CD8-positive, alpha-beta memory T cell (primary cell): ENCODE data around the gene ARL8A. TPM values are rescaled to one million over a fixed set of nuclear protein-coding genes. Genes with fewer than 3 reads are reported as not detected.

Experiments used
- CTCF ChIA-PET: fragments of 350-600 bp; sonication (Branson Sonifier 250); formaldehyde crosslinking; loops from one replicate; lab custom pipeline; 2021; ENCODE audit warnings: antibody characterized with exemption; lab: Charles Lee
- POLR2A ChIA-PET: fragments of 350-600 bp; sonication (Branson Sonifier 250); formaldehyde crosslinking; loops from one replicate; lab custom pipeline; 2021; ENCODE audit warnings: antibody characterized with exemption; lab: Charles Lee
- DNase-seq, 5 donors: peaks; one replicate each; pipeline versions ENCODE4 v3.0.0 to v3.0.0-alpha.2; 2020 to 2022; ENCODE audit warnings: mixed read lengths in 1 of 5
- H3K27ac ChIP-seq: one replicate; pipeline ENCODE4 v1.7.0; 2013; ENCODE audit warnings: low read depth, mild to moderate bottlenecking, low read length, moderate library complexity
- H3K27me3 ChIP-seq: 2 replicates; pipeline ENCODE4 v1.7.0; 2013; ENCODE audit warnings: low read length, mild to moderate bottlenecking; ENCODE audit not compliant: insufficient read depth, poor library complexity, severe bottlenecking
- H3K36me3 ChIP-seq: 2 replicates; pipeline ENCODE4 v1.7.0; 2013; ENCODE audit warnings: mild to moderate bottlenecking, low read length, moderate library complexity; ENCODE audit not compliant: insufficient read depth
- H3K4me1 ChIP-seq: 2 replicates; pipeline ENCODE4 v1.7.0; 2013; ENCODE audit warnings: mild to moderate bottlenecking, low read length, moderate library complexity; ENCODE audit not compliant: insufficient read depth
- H3K4me3 ChIP-seq: 2 replicates; pipeline ENCODE4 v1.7.0; 2013; ENCODE audit warnings: mild to moderate bottlenecking, low read length
- H3K9me3 ChIP-seq: 2 replicates; pipeline ENCODE4 v1.7.0; 2013; ENCODE audit warnings: mild to moderate bottlenecking, low read length
- H3K27ac Mint-ChIP-seq, 8 donors: one replicate each; pipeline ENCODE4 v1.8.0; 2020 to 2021; ENCODE audit warnings: mixed read lengths in 8 of 8, mild to moderate bottlenecking in 6 of 8, inconsistent platforms in 3 of 8, moderate library complexity in 3 of 8
- H3K27me3 Mint-ChIP-seq, 2 donors: one replicate each; pipeline ENCODE4 v1.8.0; 2020 to 2021; ENCODE audit warnings: mixed read lengths in 2 of 2, mild to moderate bottlenecking in 1 of 2, moderate library complexity in 1 of 2
- H3K36me3 Mint-ChIP-seq, 3 donors: one replicate each; pipeline ENCODE4 v1.8.0; 2020 to 2021; ENCODE audit warnings: mixed read lengths in 3 of 3, inconsistent platforms in 1 of 3, mild to moderate bottlenecking in 1 of 3
- H3K4me1 Mint-ChIP-seq, 3 donors: one replicate each; pipeline ENCODE4 v1.8.0; 2020 to 2021; ENCODE audit warnings: mixed read lengths in 3 of 3, inconsistent platforms in 1 of 3, mild to moderate bottlenecking in 1 of 3
- H3K4me3 Mint-ChIP-seq, 7 donors: one replicate each; pipeline ENCODE4 v1.8.0; 2020 to 2021; ENCODE audit warnings: mixed read lengths in 7 of 7, mild to moderate bottlenecking in 6 of 7, moderate library complexity in 4 of 7, inconsistent platforms in 2 of 7
- H3K9me3 Mint-ChIP-seq, 5 donors: one replicate each; pipeline ENCODE4 v1.8.0; 2020 to 2022; ENCODE audit warnings: mixed read lengths in 5 of 5, mild to moderate bottlenecking in 3 of 5, moderate library complexity in 2 of 5, inconsistent platforms in 1 of 5
- polyA plus RNA-seq: library from polyadenylated mRNA; unstranded; fragments of 300-500 nt; fragmentation: Illumina TruSeq; gene quantifications from one replicate; pipeline ENCODE4 v1.2.3, GENCODE V29; 2021
- total RNA-seq, 2 experiments: library from RNA; stranded (reverse); gene quantifications; one replicate each; pipeline ENCODE4 v1.2.3, GENCODE V29; 2021

The ARL8A gene
- total and polyA plus RNA-seq, 3 experiments from 2014 or later: 12.3 to 51.4 (median 50.2) TPM

DNA sequence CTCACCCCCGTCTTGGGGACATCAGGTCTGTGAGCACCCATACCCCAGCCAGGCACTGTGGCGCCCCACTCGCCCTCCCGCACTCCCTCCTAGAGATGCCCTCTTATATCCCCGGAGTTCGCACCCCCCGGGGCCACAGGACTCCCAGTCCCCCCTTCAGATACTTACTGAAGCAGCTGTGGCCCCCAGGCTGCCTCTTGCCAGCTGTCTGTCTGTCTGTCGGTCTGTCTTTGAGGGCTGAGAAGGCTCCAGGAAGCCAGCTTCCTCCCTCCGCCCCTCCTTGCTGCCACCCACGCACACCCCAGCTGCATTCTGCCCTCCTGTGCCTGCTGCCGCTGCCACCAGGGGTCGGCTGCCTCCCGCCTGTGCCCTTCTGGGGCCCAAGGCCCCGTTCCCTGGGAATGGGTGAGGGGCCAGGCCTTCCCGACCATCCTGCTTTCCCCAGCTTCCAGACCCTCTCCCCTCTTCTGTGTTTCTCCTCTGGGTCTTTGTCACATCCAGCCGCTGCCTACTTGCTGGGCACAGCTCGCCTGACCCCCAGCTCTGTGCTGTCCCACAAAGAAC lies 15.9 kb upstream of the ARL8A start, which contains the start of gene PTPN7:
Gene PTPN7, minus strand, starts transcription at position 226 of the 564 bp plus-strand sequence. CDS start 1,200 bp downstream, outside the sequence.
- peaks cover 0 to 2% of the 10 kb centered on the region in 2 donors for H3K27me3 Mint-ChIP-seq
- Histone ChIP-seq H3K27me3 (no peaks in the 10 kb centered on the region), H3K27ac (peak within 1 kb of the TSS; percentile 97), H3K36me3 (peaks cover 18% of the 10 kb centered on the region), H3K4me3 (peak within 1 kb of the TSS; percentile 87), H3K9me3 (no peaks in the 10 kb centered on the region), H3K4me1 (peaks cover 84% of the 10 kb centered on the region)
- H3K27ac Mint-ChIP-seq: peak within 1 kb of the TSS; percentile 96 to 100 (median 98)
- ChIA-PET POLR2A (interaction anchor here (1.2 to 2.1 kb wide), 3 partner anchors 14 to 178 kb away, joined by 3 to 17 read pairs (median 7); partner anchors contain the start of genes ARL8A and RNPEP), CTCF (interaction anchor here (0.9 to 3.9 kb wide), 16 partner anchors 9 to 182 kb away, joined by 3 to 23 read pairs (median 5); partner anchors contain the start of genes ARL8A, LGR6 and UBE2T)
- peak within 1 kb of the TSS; percentile 91 to 100 (median 96) for H3K4me3 Mint-ChIP-seq
- DNase-seq: peak; percentile 63 to 86 (median 75)
- peaks cover 0 to 38% (median 11%) of the 10 kb centered on the region in 3 donors for H3K36me3 Mint-ChIP-seq
- H3K9me3 Mint-ChIP-seq: no peaks in the 10 kb centered on the region
- H3K4me1 Mint-ChIP-seq: peaks cover 82 to 99% (median 91%) of the 10 kb centered on the region in 3 donors

DNA sequence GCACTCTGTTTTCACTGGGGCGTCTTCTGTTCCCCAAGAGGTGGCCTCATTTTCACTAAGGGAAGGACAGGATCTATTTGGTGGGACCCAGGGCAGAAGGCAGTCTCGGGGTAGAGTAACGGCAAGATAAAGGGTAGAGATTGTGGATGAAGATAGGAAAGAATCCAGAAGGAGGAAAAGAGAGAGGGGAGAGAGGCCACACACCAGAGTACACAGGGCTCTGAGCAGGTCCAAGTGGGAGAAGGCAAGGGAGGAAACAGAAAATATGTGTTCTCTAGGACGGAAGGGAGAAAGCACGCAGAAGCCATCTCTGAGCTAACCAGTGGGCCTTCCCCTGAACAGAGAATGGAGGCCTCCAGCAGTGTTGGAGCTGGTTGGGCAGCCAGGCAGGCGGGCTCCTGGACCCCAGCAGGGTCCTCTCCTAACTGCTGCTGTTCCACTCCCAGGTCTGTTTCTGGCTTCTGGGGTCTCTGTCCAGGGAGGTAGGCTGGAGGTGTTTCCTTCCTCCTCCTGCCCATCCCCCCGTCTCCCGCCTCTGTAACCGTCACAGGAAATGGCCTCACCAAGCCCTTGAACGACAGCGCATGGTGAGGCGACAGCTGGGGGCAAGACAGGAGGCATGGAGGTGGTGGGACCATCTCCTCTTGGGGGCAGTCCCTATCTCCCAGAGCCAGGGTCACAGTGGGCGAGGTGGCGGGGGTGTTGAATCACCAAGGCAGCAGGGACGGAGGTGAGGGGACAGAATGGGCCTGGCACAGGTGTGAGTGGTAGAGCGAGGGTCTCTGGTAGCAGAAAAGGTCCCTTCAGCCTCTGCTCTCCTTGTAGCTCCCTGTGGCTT lies 15.2 kb upstream of the ARL8A start:
- Mint-ChIP-seq H3K9me3 (no peaks in the 10 kb centered on the region), H3K36me3 (peaks cover 2 to 45% (median 15%) of the 10 kb centered on the region in 3 donors), H3K4me1 (peaks cover 86 to 99% (median 91%) of the 10 kb centered on the region in 3 donors), H3K27ac (peak overlapping the region; percentile 96 to 100 (median 98)), H3K27me3 (peaks cover 0 to 2% of the 10 kb centered on the region in 2 donors), H3K4me3 (peak overlapping the region; percentile 91 to 100 (median 96))
- H3K27me3 ChIP-seq: no peaks in the 10 kb centered on the region
- peak in 4 of 5 donors; percentile 50 to 79 (median 57) for DNase-seq
- H3K4me1 ChIP-seq: peaks cover 84% of the 10 kb centered on the region
- H3K4me3 ChIP-seq: peak overlapping the region; percentile 87
- H3K27ac ChIP-seq: peak overlapping the region; percentile 97
- POLR2A ChIA-PET: interaction anchor here (1.2 to 2.1 kb wide), 3 partner anchors 13 to 177 kb away, joined by 3 to 17 read pairs (median 7); partner anchors contain the start of genes ARL8A and RNPEP
- peaks cover 24% of the 10 kb centered on the region for H3K36me3 ChIP-seq
- CTCF ChIA-PET: interaction anchor here (0.9 to 3.9 kb wide), 16 partner anchors 8 to 183 kb away, joined by 3 to 23 read pairs (median 5); partner anchors contain the start of genes ARL8A, LGR6 and UBE2T
- no peaks in the 10 kb centered on the region for H3K9me3 ChIP-seq

DNA sequence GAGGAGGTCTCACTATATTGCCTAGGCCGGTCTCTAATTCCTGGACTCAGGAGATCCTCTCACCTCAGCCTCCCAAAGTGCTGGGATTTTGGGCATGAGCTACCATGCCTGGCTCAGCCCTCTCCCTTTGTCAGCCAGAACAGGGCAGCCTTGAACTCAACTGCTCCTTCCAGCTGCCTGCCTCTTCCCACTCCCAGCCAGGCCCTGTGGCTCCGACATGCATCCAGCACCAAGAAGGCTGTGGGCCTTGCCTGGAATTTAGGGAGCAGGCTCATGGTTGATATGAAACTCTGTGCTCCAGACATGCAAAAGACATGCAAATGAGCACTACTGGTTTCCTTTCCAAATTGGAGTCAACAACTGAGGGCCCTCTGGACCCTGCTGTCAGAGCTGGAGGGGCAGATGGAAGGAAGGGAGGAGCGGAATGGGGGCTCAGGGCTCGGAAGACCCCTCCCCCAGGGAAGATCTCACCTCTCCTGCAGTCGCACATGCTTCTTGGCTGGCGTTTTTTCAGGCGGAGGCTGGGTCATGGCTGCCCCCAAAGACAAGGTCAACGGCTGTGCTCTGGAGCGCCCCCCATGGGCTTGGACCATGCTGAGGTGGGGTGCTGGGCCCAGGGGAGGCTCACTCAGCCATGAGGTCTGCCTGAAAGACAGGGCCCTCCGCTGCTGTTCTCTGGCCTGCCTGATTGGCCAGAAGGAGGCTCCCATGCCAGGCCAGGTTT lies 14.4 kb upstream of the ARL8A start:
- Histone ChIP-seq H3K27ac (peak overlapping the region; percentile 97), H3K4me1 (peaks cover 76% of the 10 kb centered on the region), H3K27me3 (no peaks in the 10 kb centered on the region), H3K9me3 (no peaks in the 10 kb centered on the region), H3K4me3 (peak overlapping the region; percentile 87), H3K36me3 (peaks cover 32% of the 10 kb centered on the region)
- no peaks in the 10 kb centered on the region for H3K9me3 Mint-ChIP-seq
- peaks cover 82 to 97% (median 87%) of the 10 kb centered on the region in 3 donors for H3K4me1 Mint-ChIP-seq
- peak in 1 of 5 donors; percentile 8 for DNase-seq
- POLR2A ChIA-PET: interaction anchor here (1.9 to 2.1 kb wide), 2 partner anchors 12 to 15 kb away, joined by 7 to 17 read pairs; partner anchors contain the start of gene ARL8A
- H3K27me3 Mint-ChIP-seq: peaks cover 0 to 2% of the 10 kb centered on the region in 2 donors
- CTCF ChIA-PET: interaction anchor here (1.6 to 2.0 kb wide), 3 partner anchors 7 to 34 kb away, joined by 6 to 12 read pairs (median 8); partner anchors contain the start of gene LGR6
- H3K36me3 Mint-ChIP-seq: peaks cover 4 to 53% (median 19%) of the 10 kb centered on the region in 3 donors
- H3K4me3 Mint-ChIP-seq: peak overlapping the region; percentile 91 to 100 (median 96)
- H3K27ac Mint-ChIP-seq: peak overlapping the region; percentile 96 to 100 (median 98)

DNA sequence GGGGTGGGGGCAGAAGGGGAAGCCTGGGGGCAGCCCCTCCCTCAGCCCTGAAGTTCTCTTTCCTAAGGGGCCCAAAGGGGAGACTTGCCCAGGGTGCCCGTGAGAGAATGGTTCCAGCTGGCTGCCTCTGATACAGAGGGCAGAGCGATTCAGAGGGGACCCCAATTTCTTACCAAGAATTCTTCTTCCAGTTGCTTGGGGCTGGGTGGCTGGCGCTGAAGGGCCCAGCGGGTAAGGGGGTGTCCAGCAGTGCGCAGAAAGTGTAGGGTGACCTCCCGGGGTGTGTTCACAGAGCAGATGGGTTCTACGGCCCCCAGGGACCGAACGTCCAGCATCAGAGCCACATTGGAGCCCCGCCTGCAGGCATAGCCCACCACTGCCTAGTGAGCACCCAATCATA lies 13.4 kb upstream of the ARL8A start:
- Histone ChIP-seq H3K36me3 (peaks cover 42% of the 10 kb centered on the region), H3K4me3 (no peak overlapping the region), H3K9me3 (no peaks in the 10 kb centered on the region), H3K27ac (peak overlapping the region; percentile 97), H3K4me1 (peaks cover 66% of the 10 kb centered on the region), H3K27me3 (no peaks in the 10 kb centered on the region)
- no peak for DNase-seq
- peak overlapping the region in 7 of 8 donors; percentile 29 to 100 (median 97) for H3K27ac Mint-ChIP-seq
- ChIA-PET POLR2A (no interaction called here), CTCF (interaction anchor here (2.6 kb wide), 1 partner anchor 22 kb away, joined by 10 read pairs; no protein-coding TSS in a partner anchor)
- peaks cover 0 to 2% of the 10 kb centered on the region in 2 donors for H3K27me3 Mint-ChIP-seq
- H3K36me3 Mint-ChIP-seq: peaks cover 4 to 62% (median 24%) of the 10 kb centered on the region in 3 donors
- H3K4me1 Mint-ChIP-seq: peaks cover 77 to 90% (median 81%) of the 10 kb centered on the region in 3 donors
- no peaks in the 10 kb centered on the region for H3K9me3 Mint-ChIP-seq
- peak overlapping the region; percentile 55 to 100 (median 95) for H3K4me3 Mint-ChIP-seq

DNA sequence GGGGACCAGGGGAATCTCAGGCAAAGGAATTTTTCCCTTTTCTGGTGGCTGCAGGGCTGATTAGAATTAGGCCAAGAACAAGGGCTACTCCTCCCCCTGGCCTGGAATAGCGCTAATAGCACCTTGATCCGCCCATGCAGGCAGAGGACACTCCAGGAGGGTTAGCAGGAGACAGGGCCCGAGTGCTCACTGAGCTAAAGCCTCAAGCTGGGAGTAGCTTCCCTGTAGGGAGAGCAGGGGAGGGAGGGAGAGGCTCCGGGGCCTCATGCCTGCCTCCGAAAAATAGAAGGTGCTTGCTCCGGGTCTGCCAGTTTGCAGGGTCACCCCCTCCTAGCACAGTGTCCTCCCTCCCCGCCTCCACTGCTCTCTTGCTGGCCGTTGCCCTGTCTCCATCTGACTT lies 12.1 kb upstream of the ARL8A start:
- no peak overlapping the region for H3K4me3 ChIP-seq
- peak overlapping the region in 4 of 7 donors; percentile 35 to 45 (median 44) for H3K4me3 Mint-ChIP-seq
- H3K27me3 Mint-ChIP-seq: peaks cover 0 to 2% of the 10 kb centered on the region in 2 donors
- no peaks in the 10 kb centered on the region for H3K9me3 Mint-ChIP-seq
- H3K4me1 Mint-ChIP-seq: peaks cover 64 to 76% (median 70%) of the 10 kb centered on the region in 3 donors
- peaks cover 52% of the 10 kb centered on the region for H3K4me1 ChIP-seq
- peaks cover 56% of the 10 kb centered on the region for H3K36me3 ChIP-seq
- DNase-seq: no peak
- no peaks in the 10 kb centered on the region for H3K27me3 ChIP-seq
- peaks cover 4 to 75% (median 24%) of the 10 kb centered on the region in 3 donors for H3K36me3 Mint-ChIP-seq
- peak overlapping the region in 7 of 8 donors; percentile 29 to 96 (median 77) for H3K27ac Mint-ChIP-seq
- CTCF ChIA-PET: interaction anchor here (2.6 to 3.7 kb wide), 2 partner anchors 14 to 21 kb away, joined by 10 to 16 read pairs; no protein-coding TSS in a partner anchor
- POLR2A ChIA-PET: no interaction called here
- H3K9me3 ChIP-seq: no peaks in the 10 kb centered on the region
- peak overlapping the region; percentile 35 for H3K27ac ChIP-seq

DNA sequence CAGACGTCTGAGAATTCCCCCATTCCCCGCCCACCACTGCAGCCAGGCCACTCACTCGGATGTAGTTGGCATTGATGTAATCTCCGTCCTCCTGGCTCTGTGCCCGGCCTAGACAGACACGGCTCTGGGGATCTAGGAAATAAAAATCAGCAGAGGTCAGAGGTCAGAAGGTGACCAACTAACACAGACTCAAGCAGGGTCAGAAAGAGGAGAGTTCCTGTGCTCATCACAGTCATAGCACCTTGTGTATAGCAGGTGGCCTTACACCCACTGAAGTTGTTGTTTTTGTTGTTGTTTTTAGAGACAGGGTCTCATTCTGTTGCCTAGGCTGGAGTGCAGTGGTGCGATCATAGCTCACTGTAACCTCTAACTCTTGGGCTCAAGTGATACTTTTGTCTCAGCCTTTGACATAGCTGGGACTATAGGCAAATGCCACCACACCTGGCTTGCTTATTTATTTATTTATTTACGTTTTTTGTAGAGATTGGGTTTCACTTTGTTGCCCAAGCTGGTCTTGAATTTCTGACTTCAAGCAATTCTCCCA lies 11.0 kb upstream of the ARL8A start:
- Mint-ChIP-seq H3K27me3 (peaks cover 0 to 3% of the 10 kb centered on the region in 2 donors), H3K4me3 (peak overlapping the region in 2 of 7 donors; percentile 10 to 43), H3K4me1 (peaks cover 54 to 67% (median 66%) of the 10 kb centered on the region in 3 donors), H3K27ac (peak overlapping the region; percentile 72 to 96 (median 85)), H3K36me3 (peaks cover 4 to 84% (median 31%) of the 10 kb centered on the region in 3 donors), H3K9me3 (no peaks in the 10 kb centered on the region)
- Histone ChIP-seq H3K9me3 (no peaks in the 10 kb centered on the region), H3K4me1 (peaks cover 42% of the 10 kb centered on the region), H3K27ac (peak overlapping the region; percentile 0), H3K36me3 (peaks cover 66% of the 10 kb centered on the region), H3K27me3 (no peaks in the 10 kb centered on the region), H3K4me3 (no peak overlapping the region)
- peak in 1 of 5 donors; percentile 29 for DNase-seq
- ChIA-PET CTCF (interaction anchor here (0.9 to 3.7 kb wide), 15 partner anchors 9 to 186 kb away, joined by 3 to 26 read pairs (median 8); partner anchors contain the start of genes ARL8A, LGR6 and UBE2T), POLR2A (interaction anchor here (0.6 kb wide), 1 partner anchor 11 kb away, joined by 3 read pairs; no protein-coding TSS in a partner anchor)
